ENCODE data around the gene UBLCP1. TPM values are rescaled to one million over a fixed set of nuclear protein-coding genes. Genes with fewer than 3 reads are reported as not detected.

Gene UBLCP1
- total and polyA plus RNA-seq, 2 of the 13 experiments (the other 11 are each of a cell fraction or from before 2014, with no cell fraction given) = 6.5 to 12.6 TPM

DNA sequence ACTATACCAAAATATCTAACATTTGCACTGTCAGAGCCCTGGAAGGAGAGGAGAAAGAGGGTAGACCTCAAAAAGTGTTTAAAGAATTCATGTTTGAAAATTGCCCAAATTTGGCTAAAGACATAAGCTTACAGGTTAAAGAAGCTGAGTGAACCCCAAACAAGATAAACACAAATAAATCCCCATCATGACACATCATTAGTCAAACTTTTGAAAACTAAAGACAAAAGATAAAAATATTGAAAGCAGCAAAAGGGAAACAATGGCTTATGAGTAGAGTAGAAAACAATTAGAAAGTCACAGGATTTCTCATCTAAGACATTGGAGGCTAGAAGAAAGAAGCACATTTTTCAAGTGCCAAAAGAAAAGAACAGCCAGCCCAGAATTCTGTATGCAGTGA lies 6.1 kb upstream of the UBLCP1 start:
- Histone ChIP-seq H3K36me3 (replicated peaks in 1 of 2; ENCODE audit: control insufficient read depth in 1 of 2, insufficient read depth in 2 of 2, low read length in 2 of 2) (no peaks in the 10 kb centered on the region), H3K27ac (ENCODE audit: extremely low read length, insufficient read depth, low read length) (no peak overlapping the region), H3K9ac (ENCODE audit: insufficient read depth, low read depth, low read length) (no peak overlapping the region), H4K20me1 (ENCODE audit: insufficient read depth, low read length) (no peaks in the 10 kb centered on the region), H3K4me2 (ENCODE audit: low read depth, low read length) (no peak overlapping the region), H3K27me3 (ENCODE audit: control insufficient read depth in 1 of 2, insufficient read depth in 2 of 2, low read length in 2 of 2) (no peaks in the 10 kb centered on the region), H3K9me3 (ENCODE audit: low read length) (no peaks in the 10 kb centered on the region), H3K79me2 (ENCODE audit: insufficient read depth, low read length) (no peaks in the 10 kb centered on the region), H3K4me3 (replicated peaks in 1 of 3; ENCODE audit: insufficient read depth in 1 of 3, low read depth in 2 of 3, low read length in 3 of 3) (no peak overlapping the region), H2AFZ (ENCODE audit: low read length) (no peak overlapping the region), H3K4me1 (ENCODE audit: insufficient read depth, low read length) (peaks cover 21% of the 10 kb centered on the region)
- CTCF ChIA-PET (ENCODE audit: low intra/inter-chr PET ratio, low total read pairs) = no interaction called here
- BruUV-seq (replicated peaks) = no TSS peak
- ATAC-seq = no peak
- POLR2A ChIA-PET = no interaction called here
- no peak for DNase-seq (ENCODE audit: low spot score)
- in situ Hi-C loops (cut with HindIII; ENCODE audit: extremely low pct_ligation_motif_present, low pct_unique_long_range_greater_than_20kb) (no loop called here), intact Hi-C loops (cut with micrococcal nuclease; ENCODE audit: unreplicated experiment) (no loop called here)
- FAIRE-seq = no peak
- TF ChIP-seq ZNF530 (CRISPR knock-in tag; IDR thresholded peaks at IDR 0.05; ENCODE audit: low read depth) = no peak
- no peak for TF ChIP-seq NFE2L2 (IDR thresholded peaks at IDR 0.05; ENCODE audit: low read length)
- TF ChIP-seq NKX3-1 (CRISPR knock-in tag; IDR thresholded peaks at IDR 0.05) = no peak
- TF ChIP-seq ZNF17 (CRISPR knock-in tag; IDR thresholded peaks at IDR 0.05) = no peak
- TF ChIP-seq ISX (CRISPR knock-in tag; conservative IDR thresholded peaks at IDR 0.05) = no peak
- TF ChIP-seq, protein P1, sequence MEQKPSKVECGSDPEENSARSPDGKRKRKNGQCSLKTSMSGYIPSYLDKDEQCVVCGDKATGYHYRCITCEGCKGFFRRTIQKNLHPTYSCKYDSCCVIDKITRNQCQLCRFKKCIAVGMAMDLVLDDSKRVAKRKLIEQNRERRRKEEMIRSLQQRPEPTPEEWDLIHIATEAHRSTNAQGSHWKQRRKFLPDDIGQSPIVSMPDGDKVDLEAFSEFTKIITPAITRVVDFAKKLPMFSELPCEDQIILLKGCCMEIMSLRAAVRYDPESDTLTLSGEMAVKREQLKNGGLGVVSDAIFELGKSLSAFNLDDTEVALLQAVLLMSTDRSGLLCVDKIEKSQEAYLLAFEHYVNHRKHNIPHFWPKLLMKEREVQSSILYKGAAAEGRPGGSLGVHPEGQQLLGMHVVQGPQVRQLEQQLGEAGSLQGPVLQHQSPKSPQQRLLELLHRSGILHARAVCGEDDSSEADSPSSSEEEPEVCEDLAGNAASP (CRISPR knock-in tag; IDR thresholded peaks at IDR 0.05; ENCODE audit: borderline replicate concordance) = no peak
- no peak for TF ChIP-seq MATR3 (CRISPR knock-in tag; IDR thresholded peaks at IDR 0.05)
- TF ChIP-seq, protein P2, sequence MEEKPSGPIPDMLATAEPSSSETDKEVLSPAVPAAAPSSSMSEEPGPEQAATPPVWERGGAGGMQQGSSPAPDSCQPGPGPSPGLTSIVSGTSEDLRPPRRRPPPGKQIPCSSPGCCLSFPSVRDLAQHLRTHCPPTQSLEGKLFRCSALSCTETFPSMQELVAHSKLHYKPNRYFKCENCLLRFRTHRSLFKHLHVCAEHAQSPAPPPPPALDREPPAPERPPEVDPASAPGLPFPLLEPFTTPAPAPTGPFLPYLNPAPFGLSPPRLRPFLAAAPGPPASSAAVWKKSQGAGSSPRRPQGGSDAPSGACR (CRISPR knock-in tag; IDR thresholded peaks at IDR 0.05) = no peak
- TF ChIP-seq, protein P3, sequence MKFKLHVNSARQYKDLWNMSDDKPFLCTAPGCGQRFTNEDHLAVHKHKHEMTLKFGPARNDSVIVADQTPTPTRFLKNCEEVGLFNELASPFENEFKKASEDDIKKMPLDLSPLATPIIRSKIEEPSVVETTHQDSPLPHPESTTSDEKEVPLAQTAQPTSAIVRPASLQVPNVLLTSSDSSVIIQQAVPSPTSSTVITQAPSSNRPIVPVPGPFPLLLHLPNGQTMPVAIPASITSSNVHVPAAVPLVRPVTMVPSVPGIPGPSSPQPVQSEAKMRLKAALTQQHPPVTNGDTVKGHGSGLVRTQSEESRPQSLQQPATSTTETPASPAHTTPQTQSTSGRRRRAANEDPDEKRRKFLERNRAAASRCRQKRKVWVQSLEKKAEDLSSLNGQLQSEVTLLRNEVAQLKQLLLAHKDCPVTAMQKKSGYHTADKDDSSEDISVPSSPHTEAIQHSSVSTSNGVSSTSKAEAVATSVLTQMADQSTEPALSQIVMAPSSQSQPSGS (CRISPR knock-in tag; IDR thresholded peaks at IDR 0.05) = no peak
- no peak for TF ChIP-seq NFKBIZ (CRISPR knock-in tag; IDR thresholded peaks at IDR 0.05)
